A673 (cell line): ENCODE measurements around the gene ANO1.

ENCODE experiments used
- EZH2 ChIP-seq: fragments of 200-600 bp; sonication (generic); IDR thresholded peaks from 2 replicates; pipeline ENCODE4 v1.6.1; 2017; ENCODE audit warnings: borderline replicate concordance, low read depth, mild to moderate bottlenecking, mixed read lengths, antibody characterized with exemption, low read length; ENCODE audit not compliant: poor library complexity, severe bottlenecking
- TF ChIP-seq, protein P1 (sequence below): fragments of 300-800, 200-600 bp; sonication (generic); conservative IDR thresholded peaks from 2 replicates; pipeline ENCODE4 v1.5.1; 2017; ENCODE audit warnings: low read depth, mild to moderate bottlenecking, antibody characterized with exemption, low read length, moderate library complexity, mixed read lengths

GRCh38 chr11:70100791-70101190 lies 22.7 kb downstream of the ANO1 start:
- TF ChIP-seq, protein P1, sequence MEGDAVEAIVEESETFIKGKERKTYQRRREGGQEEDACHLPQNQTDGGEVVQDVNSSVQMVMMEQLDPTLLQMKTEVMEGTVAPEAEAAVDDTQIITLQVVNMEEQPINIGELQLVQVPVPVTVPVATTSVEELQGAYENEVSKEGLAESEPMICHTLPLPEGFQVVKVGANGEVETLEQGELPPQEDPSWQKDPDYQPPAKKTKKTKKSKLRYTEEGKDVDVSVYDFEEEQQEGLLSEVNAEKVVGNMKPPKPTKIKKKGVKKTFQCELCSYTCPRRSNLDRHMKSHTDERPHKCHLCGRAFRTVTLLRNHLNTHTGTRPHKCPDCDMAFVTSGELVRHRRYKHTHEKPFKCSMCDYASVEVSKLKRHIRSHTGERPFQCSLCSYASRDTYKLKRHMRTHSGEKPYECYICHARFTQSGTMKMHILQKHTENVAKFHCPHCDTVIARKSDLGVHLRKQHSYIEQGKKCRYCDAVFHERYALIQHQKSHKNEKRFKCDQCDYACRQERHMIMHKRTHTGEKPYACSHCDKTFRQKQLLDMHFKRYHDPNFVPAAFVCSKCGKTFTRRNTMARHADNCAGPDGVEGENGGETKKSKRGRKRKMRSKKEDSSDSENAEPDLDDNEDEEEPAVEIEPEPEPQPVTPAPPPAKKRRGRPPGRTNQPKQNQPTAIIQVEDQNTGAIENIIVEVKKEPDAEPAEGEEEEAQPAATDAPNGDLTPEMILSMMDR = no peak
- TF ChIP-seq EZH2 = no peak
